Measurements from ENCODE around the gene FMN1. TPM values are rescaled to one million over a fixed set of nuclear protein-coding genes. Genes with fewer than 3 reads are reported as not detected.
"Not testable (repeated sequence)": the region's sequence is repeated elsewhere in the genome, so short reads cannot be mapped to it uniquely, and the experiment has no call there.

Gene FMN1
- total and polyA plus RNA-seq, 2 of the 8 experiments (the other 6 are each of a cell fraction or from before 2014, with no cell fraction given), result 0.27 to 3.7 TPM

DNA sequence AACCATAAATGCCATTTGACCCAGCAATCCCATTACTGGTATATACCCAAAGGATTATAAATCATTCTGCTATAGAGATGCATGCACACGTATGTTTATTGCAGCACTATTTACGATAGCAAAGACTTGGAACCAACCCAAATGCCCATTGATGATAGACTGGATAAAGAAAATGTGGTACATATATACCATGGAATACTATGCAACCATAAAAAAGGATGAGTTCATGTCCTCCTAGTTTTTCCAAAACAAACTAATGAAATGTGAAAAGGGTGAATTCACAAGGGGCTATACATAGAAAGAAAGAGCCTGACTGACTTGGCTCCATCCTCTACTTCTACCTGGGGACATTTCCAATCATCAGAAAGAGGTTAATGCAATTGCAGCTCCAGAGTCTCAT lies 347.8 kb downstream of the FMN1 start:
- CTCF ChIA-PET (ENCODE audit: partially characterized antibody), result interaction anchor here (0.6 to 4.4 kb wide), 3 partner anchors 13 to 183 kb away, joined by 3 to 65 read pairs (median 12); no protein-coding TSS in a partner anchor
- FAIRE-seq; POLR2A ChIA-PET (ENCODE audit: partially characterized antibody): not testable (repeated sequence)

More for the DNA sequence above, 347.8 kb downstream of the FMN1 start:
- H2AFZ ChIP-seq (ENCODE audit: low read length); H2BK20ac ChIP-seq (ENCODE audit: low read length); H2BK120ac ChIP-seq (replicated peaks; ENCODE audit: low read depth, low read length); H3K23me2 ChIP-seq (ENCODE audit: low read depth, low read length); H2BK5ac ChIP-seq (ENCODE audit: low read depth, low read length); H2AK5ac ChIP-seq (ENCODE audit: low read depth, low read length); H3K79me2 ChIP-seq (ENCODE audit: control insufficient read depth in 1 of 2, insufficient read depth in 2 of 2, low read length in 2 of 2); H3K27me3 ChIP-seq (replicated peaks in 1 of 4; ENCODE audit: control insufficient read depth in 3 of 4, extremely low read depth in 1 of 4, insufficient read depth in 3 of 4, low read length in 3 of 4); H3K9ac ChIP-seq (replicated peaks in 1 of 4; ENCODE audit: extremely low read depth in 1 of 4, low read depth in 3 of 4, low read length in 3 of 4); H3K27ac ChIP-seq (ENCODE audit: low read depth, low read length); H3K14ac ChIP-seq (ENCODE audit: insufficient read length); H2BK15ac ChIP-seq (ENCODE audit: low read length); H3K4me1 ChIP-seq (replicated peaks in 1 of 4; ENCODE audit: control insufficient read depth in 3 of 4, insufficient read depth in 4 of 4, low read length in 3 of 4); H3K23ac ChIP-seq (ENCODE audit: insufficient read length); H4K5ac ChIP-seq (ENCODE audit: insufficient read length, low read depth, low read length); H3K4me3 ChIP-seq (ENCODE audit: extremely low read depth in 1 of 4, insufficient read depth in 2 of 4, low read depth in 3 of 4, low read length in 4 of 4); DNase-seq (ENCODE audit: low read depth in 1 of 2, low spot score in 2 of 2); H2BK12ac ChIP-seq (ENCODE audit: low read depth, low read length); H4K8ac ChIP-seq (ENCODE audit: extremely low read depth, insufficient read depth, low read length); H3K4me2 ChIP-seq (ENCODE audit: insufficient read depth in 1 of 2, low read depth in 2 of 2, low read length in 2 of 2); H3K4ac ChIP-seq (replicated peaks; ENCODE audit: insufficient read length, low read depth, low read length); H3K9me3 ChIP-seq (ENCODE audit: insufficient read depth in 2 of 2, low read depth in 1 of 2, low read length in 1 of 2); H4K20me1 ChIP-seq (replicated peaks in 1 of 2; ENCODE audit: control insufficient read depth in 1 of 2, insufficient read depth in 2 of 2, low read length in 2 of 2); H3K56ac ChIP-seq (replicated peaks; ENCODE audit: insufficient read length, low read depth, low read length); H3K18ac ChIP-seq (ENCODE audit: extremely low read depth, low read length); H4K91ac ChIP-seq (replicated peaks; ENCODE audit: insufficient read length, low read length); H3K36me3 ChIP-seq (ENCODE audit: control insufficient read depth in 2 of 4, insufficient read depth in 4 of 4, low read length in 3 of 4); H3K79me1 ChIP-seq (ENCODE audit: low read depth, low read length): not testable (repeated sequence)
- WGBS, 2 experiments (ENCODE audit: extremely low coverage in 1 of 2, insufficient coverage in 1 of 2, insufficient read length in 1 of 2, insufficient replicate concordance in 2 of 2, low coverage in 1 of 2, low lambda C conversion rate in 2 of 2, missing lambda C conversion rate in 1 of 2), result 92% methylated on average over 2 of the region's 2 CpGs; no CpG with 5 or more reads in 1 of the 2 experiments
